ENCODE results near the gene TMEM203. TPM values are rescaled to one million over a fixed set of nuclear protein-coding genes. Genes with fewer than 3 reads are reported as not detected.

The TMEM203 gene
- total and polyA plus RNA-seq, 10 of the 15 experiments (the other 5 are each of a cell fraction or from before 2014, with no cell fraction given) = 7.2 to 68.1 (median 33.8) TPM

GRCh38 chr9:137254624-137255447, 49.4 kb upstream of the TMEM203 start, which contains the start of gene NELFB:
NELFB (plus strand) TSS chr9:137255327.
- Histone ChIP-seq H3K9me3 (replicated peaks; ENCODE audit: control insufficient read depth, insufficient read depth, low read length) (no peaks in the 10 kb centered on the region), H2AFZ (ENCODE audit: control insufficient read depth, low read depth, low read length) (peak within 1 kb of the TSS; percentile 93), H3K4me1 (ENCODE audit: control insufficient read depth, insufficient read depth, low read length) (peaks cover 14% of the 10 kb centered on the region), H3K36me3 (ENCODE audit: control insufficient read depth in 2 of 2, insufficient read depth in 2 of 2, low read length in 1 of 2) (peaks cover 2 to 8% of the 10 kb centered on the region in 2 experiments; a peak in 3 of 4 replicates), H3K27me3 (replicated peaks in 1 of 2; ENCODE audit: control insufficient read depth in 2 of 2, insufficient read depth in 2 of 2, low read length in 1 of 2) (no peaks in the 10 kb centered on the region), H3K79me2 (ENCODE audit: control insufficient read depth, insufficient read depth, low read length) (peaks cover 18% of the 10 kb centered on the region), H3K9ac (ENCODE audit: control insufficient read depth, insufficient read depth, low read length) (peak within 1 kb of the TSS; percentile 74), H4K20me1 (ENCODE audit: control insufficient read depth, insufficient read depth) (no peaks in the 10 kb centered on the region), H3K27ac (ENCODE audit: control insufficient read depth, insufficient read depth) (peak within 1 kb of the TSS; percentile 77), H3K4me3 (peak within 1 kb of the TSS; percentile 93), H3K4me2 (ENCODE audit: control insufficient read depth, insufficient read depth) (peak within 1 kb of the TSS; percentile 99)
- POLR2A ChIA-PET = interaction anchor here (0.8 to 6.2 kb wide), 8 partner anchors 12 to 168 kb away, joined by 3 to 112 read pairs (median 6); partner anchors contain the start of genes MAN1B1 and TUBB4B
- CTCF ChIA-PET = interaction anchor here (0.6 to 1.7 kb wide), 6 partner anchors 10 to 195 kb away, joined by 3 to 7 read pairs (median 4); partner anchors contain the start of gene TUBB4B
- DNase-seq (ENCODE audit: low read depth, low spot score) (peak; percentile 46), FAIRE-seq (no peak), ATAC-seq (peak; percentile 83)
- SMC1A ChIA-PET (ENCODE audit: uncharacterized antibody, unreplicated experiment) = no interaction called here
- 1% methylated on average over 80 of the region's 105 CpGs for WGBS (ENCODE audit: insufficient coverage, insufficient replicate concordance, low lambda C conversion rate, missing lambda C conversion rate)
- intact Hi-C loops (cut with micrococcal nuclease; ENCODE audit: unreplicated experiment) (no loop called here), in situ Hi-C loops (cut with MboI) (no loop called here)
- no TSS peak for BruUV-seq (replicated peaks)
- RAD21 ChIA-PET (ENCODE audit: unreplicated experiment) = interaction anchor here (0.5 to 2.2 kb wide), 9 partner anchors 13 to 343 kb away, joined by 3 to 13 read pairs (median 3); partner anchors contain the start of genes TOR4A and TUBB4B
- TF ChIP-seq BCLAF1 (IDR thresholded peaks at IDR 0.05) = peak; percentile 53; the same call in 1 of the 2 replicates
- TF ChIP-seq GABPA (IDR thresholded peaks at IDR 0.05; ENCODE audit: low read depth) = peak; percentile 84
- no peak for TF ChIP-seq EP300 (IDR thresholded peaks at IDR 0.05; ENCODE audit: borderline replicate concordance in 1 of 2, control insufficient read depth in 1 of 2, low read depth in 2 of 2, low read length in 2 of 2)
- TF ChIP-seq IRF3 (IDR thresholded peaks at IDR 0.05) = peak; percentile 55; the same call in 1 of the 2 replicates
- peak; percentile 36; the same call in 1 of the 2 replicates for TF ChIP-seq ZBTB33 (IDR thresholded peaks at IDR 0.05)
- peak; percentile 21; the same call in 1 of the 2 replicates for TF ChIP-seq MXI1 (IDR thresholded peaks at IDR 0.05; ENCODE audit: low read depth, low read length)
- 0 out of 2 replicates have a peak, but pooled peaks have one; percentile 44 for TF ChIP-seq NFXL1 (IDR thresholded peaks at IDR 0.05; ENCODE audit: borderline replicate concordance)
- peak; percentile 39 for TF ChIP-seq PKNOX1 (IDR thresholded peaks at IDR 0.05)
- peak; percentile 73 for TF ChIP-seq SP1 (IDR thresholded peaks at IDR 0.05; ENCODE audit: low read depth, low read length)
- TF ChIP-seq CEBPB (IDR thresholded peaks at IDR 0.05; ENCODE audit: borderline replicate concordance in 1 of 2, low read depth in 2 of 2, low read length in 2 of 2) = no peak
- TF ChIP-seq SIN3A (IDR thresholded peaks at IDR 0.05; ENCODE audit: low read depth, low read length) = peak; percentile 83
- peak; percentile 78 for TF ChIP-seq POLR2A (IDR thresholded peaks at IDR 0.05; ENCODE audit: low read depth, low read length)
- 0 out of 2 replicates have a peak, but pooled peaks have one; percentile 23 for TF ChIP-seq CHD1 (IDR thresholded peaks at IDR 0.05; ENCODE audit: low read depth, low read length)
- TF ChIP-seq IKZF1 (conservative IDR thresholded peaks at IDR 0.05) = peak; percentile 98
- TF ChIP-seq DPF2 (IDR thresholded peaks at IDR 0.05) = peak; percentile 38; the same call in 1 of the 2 replicates
- peak; percentile 66; the same call in 1 of the 2 replicates for TF ChIP-seq TCF12 (IDR thresholded peaks at IDR 0.05; ENCODE audit: low read depth, low read length)

All from GM12878 (cell line).